Loucy (cell line): ENCODE results near the gene KRTDAP.
A peak's percentile ranks its signal among the peaks of the same experiment; 100 is the strongest.
"Not testable (repeated sequence)": the region's sequence is repeated elsewhere in the genome, so short reads cannot be mapped to it uniquely, and the experiment has no call there.

ENCODE experiments used
- H2AFZ ChIP-seq: fragments of 200-600 bp; sonication (generic); 2 replicates; pipeline ENCODE4 v1.6.0; 2016; ENCODE audit warnings: antibody characterized with exemption, mild to moderate bottlenecking, low read length, moderate library complexity
- H3F3A ChIP-seq: fragments of 200-600 bp; 2 replicates; pipeline ENCODE4 v1.6.0; 2016; ENCODE audit warnings: antibody characterized with exemption, low read depth, mild to moderate bottlenecking
- H3K27me3 ChIP-seq: fragments of 200-600 bp; sonication (generic); 2 replicates; pipeline ENCODE4 v1.6.1; 2014; ENCODE audit warnings: low read length, mild to moderate bottlenecking; ENCODE audit not compliant: insufficient read depth, poor library complexity, severe bottlenecking
- H3K36me3 ChIP-seq: fragments of 200-600 bp; sonication (generic); 2 replicates; pipeline ENCODE4 v1.6.1; 2016; ENCODE audit warnings: low read length; ENCODE audit not compliant: insufficient read depth
- H3K4me1 ChIP-seq: fragments of 200-600 bp; sonication (generic); 2 replicates; pipeline ENCODE4 v1.5.1; 2014; ENCODE audit warnings: low read length, mild to moderate bottlenecking; ENCODE audit not compliant: insufficient read depth, poor library complexity, severe bottlenecking
- H3K4me2 ChIP-seq: fragments of 200-600 bp; sonication (generic); 2 replicates; pipeline ENCODE4 v1.6.0; 2014; ENCODE audit warnings: antibody characterized with exemption, low read length, low read depth, mild to moderate bottlenecking; ENCODE audit not compliant: poor library complexity, severe bottlenecking
- H3K4me3 ChIP-seq: fragments of 200-600 bp; sonication (generic); 2 replicates; pipeline ENCODE4 v1.5.1; 2014; ENCODE audit warnings: low read length, mild to moderate bottlenecking, mixed read lengths; ENCODE audit not compliant: poor library complexity, severe bottlenecking
- H3K79me2 ChIP-seq: fragments of 200-600 bp; sonication (generic); 2 replicates; pipeline ENCODE4 v1.6.1; 2014; ENCODE audit warnings: low read length; ENCODE audit not compliant: insufficient read depth
- H3K9ac ChIP-seq: fragments of 200-600 bp; sonication (generic); 2 replicates; pipeline ENCODE4 v1.6.0; 2014; ENCODE audit warnings: mild to moderate bottlenecking, low read depth, low read length, moderate library complexity; ENCODE audit not compliant: poor library complexity, severe bottlenecking
- H3K9me2 ChIP-seq: fragments of 200-600 bp; sonication (generic); replicated peaks from 2 replicates; pipeline ENCODE4 v1.6.1; 2016; ENCODE audit warnings: low read depth, low read length, mixed read lengths
- H3K9me3 ChIP-seq: fragments of 200-600 bp; sonication (generic); 2 replicates; pipeline ENCODE4 v1.6.1; 2014; ENCODE audit warnings: mild to moderate bottlenecking, antibody characterized with exemption, low read length, low read depth; ENCODE audit not compliant: insufficient read depth
- H4K20me1 ChIP-seq: fragments of 200-600 bp; sonication (generic); 2 replicates; pipeline ENCODE4 v1.6.0; 2014; ENCODE audit warnings: antibody characterized with exemption, low read length, mild to moderate bottlenecking; ENCODE audit not compliant: insufficient read depth, poor library complexity, severe bottlenecking
- EZH2phosphoT487 ChIP-seq: fragments of 200-600 bp; IDR thresholded peaks from 2 replicates; pipeline ENCODE4 v1.6.1; 2018; ENCODE audit warnings: antibody characterized with exemption, mild to moderate bottlenecking, moderate library complexity, borderline replicate concordance
- TF ChIP-seq, protein P1 (sequence below): fragments of 200-600 bp; sonication (generic); conservative IDR thresholded peaks from 2 replicates; pipeline ENCODE4 v1.5.1; 2014; ENCODE audit warnings: mild to moderate bottlenecking, antibody characterized with exemption, low read length

Gene KRTDAP

DNA sequence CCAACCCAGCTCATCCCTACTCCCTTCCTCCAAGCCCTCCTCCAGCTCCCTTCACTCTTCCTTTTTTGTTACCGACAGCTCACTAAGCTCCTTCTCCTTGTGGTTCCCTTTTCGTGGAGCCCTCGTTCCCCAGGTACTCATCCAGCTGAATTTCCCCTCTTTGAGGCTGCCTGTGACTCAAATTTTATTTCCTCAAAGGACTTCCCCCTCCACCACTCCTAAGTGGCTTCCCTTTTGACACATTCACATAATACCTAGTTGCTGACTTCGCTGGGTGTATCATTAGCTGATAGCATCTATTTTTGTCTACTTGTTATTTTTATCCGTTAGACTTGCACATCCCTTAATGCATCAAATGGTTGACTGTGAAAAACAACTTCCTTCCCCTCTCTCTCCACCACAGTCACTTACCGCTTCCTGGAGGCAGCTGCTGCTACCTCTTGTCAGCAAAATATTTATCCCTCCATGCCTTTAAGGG, 27.7 kb downstream of the KRTDAP start:
- no peak overlapping the region for H2AFZ ChIP-seq
- peak overlapping the region; percentile 88 for H3K4me2 ChIP-seq
- peak overlapping the region; percentile 77 for H3K9ac ChIP-seq
- peaks cover 76% of the 10 kb centered on the region for H3K4me1 ChIP-seq
- no peaks in the 10 kb centered on the region for H3K9me2 ChIP-seq
- H3K27me3 ChIP-seq, result no peaks in the 10 kb centered on the region
- H3K9me3 ChIP-seq, result no peaks in the 10 kb centered on the region
- no peak for TF ChIP-seq EZH2phosphoT487
- TF ChIP-seq, protein P1, sequence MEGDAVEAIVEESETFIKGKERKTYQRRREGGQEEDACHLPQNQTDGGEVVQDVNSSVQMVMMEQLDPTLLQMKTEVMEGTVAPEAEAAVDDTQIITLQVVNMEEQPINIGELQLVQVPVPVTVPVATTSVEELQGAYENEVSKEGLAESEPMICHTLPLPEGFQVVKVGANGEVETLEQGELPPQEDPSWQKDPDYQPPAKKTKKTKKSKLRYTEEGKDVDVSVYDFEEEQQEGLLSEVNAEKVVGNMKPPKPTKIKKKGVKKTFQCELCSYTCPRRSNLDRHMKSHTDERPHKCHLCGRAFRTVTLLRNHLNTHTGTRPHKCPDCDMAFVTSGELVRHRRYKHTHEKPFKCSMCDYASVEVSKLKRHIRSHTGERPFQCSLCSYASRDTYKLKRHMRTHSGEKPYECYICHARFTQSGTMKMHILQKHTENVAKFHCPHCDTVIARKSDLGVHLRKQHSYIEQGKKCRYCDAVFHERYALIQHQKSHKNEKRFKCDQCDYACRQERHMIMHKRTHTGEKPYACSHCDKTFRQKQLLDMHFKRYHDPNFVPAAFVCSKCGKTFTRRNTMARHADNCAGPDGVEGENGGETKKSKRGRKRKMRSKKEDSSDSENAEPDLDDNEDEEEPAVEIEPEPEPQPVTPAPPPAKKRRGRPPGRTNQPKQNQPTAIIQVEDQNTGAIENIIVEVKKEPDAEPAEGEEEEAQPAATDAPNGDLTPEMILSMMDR, result no peak
- no peaks in the 10 kb centered on the region for H3K79me2 ChIP-seq
- no peaks in the 10 kb centered on the region for H3K36me3 ChIP-seq
- no peaks in the 10 kb centered on the region for H4K20me1 ChIP-seq
- H3K4me3 ChIP-seq, result peak overlapping the region; percentile 68
- peaks cover 15% of the 10 kb centered on the region for H3F3A ChIP-seq

DNA sequence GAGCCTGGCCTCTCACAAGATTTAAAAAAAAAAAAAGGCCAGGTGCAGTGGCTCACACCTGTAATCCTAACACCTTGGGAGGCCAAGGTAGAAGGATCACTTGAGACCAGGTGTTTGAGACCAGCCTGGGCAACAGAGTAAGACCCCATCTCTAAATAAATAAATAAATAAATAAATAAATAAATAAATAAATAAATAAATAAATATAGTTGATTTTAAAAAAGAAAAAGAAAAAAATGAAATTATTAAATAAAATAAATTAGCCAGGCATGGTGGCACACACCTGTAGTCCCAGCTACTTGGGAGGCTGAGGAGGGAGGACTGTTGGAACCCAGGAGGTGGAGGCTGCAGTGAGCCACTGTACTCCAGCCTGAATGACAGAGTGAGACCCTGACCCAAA, 28.5 kb downstream of the KRTDAP start:
- Histone ChIP-seq H3K4me2 (peak overlapping the region; percentile 88), H3K9ac (peak overlapping the region; percentile 77), H3F3A (peaks cover 15% of the 10 kb centered on the region), H3K4me1 (peaks cover 81% of the 10 kb centered on the region), H3K4me3 (peak overlapping the region; percentile 68)
- not testable (repeated sequence) for H3K9me3 ChIP-seq, H4K20me1 ChIP-seq, H3K27me3 ChIP-seq, H3K79me2 ChIP-seq, H3K9me2 ChIP-seq, H3K36me3 ChIP-seq, H2AFZ ChIP-seq

DNA sequence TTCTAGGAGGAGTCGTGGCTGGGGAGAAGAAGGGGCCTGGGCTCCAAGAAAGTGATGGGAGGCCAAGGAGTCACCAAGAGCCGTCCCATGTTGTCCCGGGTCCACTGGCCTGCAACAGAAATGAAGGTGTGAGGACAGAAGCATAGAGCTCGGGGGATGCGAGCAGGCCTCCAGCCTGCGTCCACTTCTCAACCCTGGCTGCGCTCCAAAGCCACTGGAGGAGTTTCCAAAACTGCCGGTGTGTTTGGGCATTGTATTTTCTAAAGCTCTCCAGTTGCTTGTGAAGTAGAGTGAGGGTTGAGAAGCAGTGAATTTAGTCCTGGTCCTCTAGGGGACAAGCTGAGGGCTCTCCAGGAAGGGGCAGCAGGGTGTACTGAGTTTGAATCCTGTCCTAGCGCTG, 29.2 kb downstream of the KRTDAP start:
- no peak overlapping the region for H3K4me3 ChIP-seq
- H3K79me2 ChIP-seq, result no peaks in the 10 kb centered on the region
- TF ChIP-seq EZH2phosphoT487, result no peak
- TF ChIP-seq, protein P1, result no peak
- no peaks in the 10 kb centered on the region for H3K9me2 ChIP-seq
- H3K9me3 ChIP-seq, result no peaks in the 10 kb centered on the region
- no peaks in the 10 kb centered on the region for H3K27me3 ChIP-seq
- H3K4me2 ChIP-seq, result no peak overlapping the region
- no peaks in the 10 kb centered on the region for H4K20me1 ChIP-seq
- no peaks in the 10 kb centered on the region for H3K36me3 ChIP-seq
- H3F3A ChIP-seq, result peaks cover 15% of the 10 kb centered on the region
- no peak overlapping the region for H3K9ac ChIP-seq
- no peak overlapping the region; the same call in 1 of the 2 replicates for H2AFZ ChIP-seq
- peaks cover 79% of the 10 kb centered on the region for H3K4me1 ChIP-seq

DNA sequence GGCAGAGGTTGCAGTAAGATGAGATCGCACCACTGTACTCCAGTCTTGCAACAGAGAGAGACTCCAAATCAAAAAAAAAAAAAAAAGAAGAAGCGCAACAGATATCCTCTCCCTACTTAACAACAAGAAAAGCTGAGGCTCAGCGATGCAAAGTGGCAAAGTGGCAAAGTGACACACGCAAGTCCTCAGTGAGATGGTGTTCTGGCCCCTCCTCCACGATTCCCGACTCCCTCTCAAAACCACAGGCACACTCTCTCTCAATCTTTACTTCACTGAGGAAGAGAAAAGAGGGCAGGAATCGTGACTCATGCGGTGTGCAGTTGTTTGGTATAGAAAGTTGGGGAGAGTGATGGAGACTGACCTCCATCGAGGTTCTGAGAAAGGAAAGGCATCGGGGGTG, 29.7 kb downstream of the KRTDAP start:
- Histone ChIP-seq H4K20me1 (no peaks in the 10 kb centered on the region), H3K9ac (no peak overlapping the region), H3K27me3 (no peaks in the 10 kb centered on the region), H3K9me2 (no peaks in the 10 kb centered on the region), H3K9me3 (no peaks in the 10 kb centered on the region), H3K4me3 (no peak overlapping the region), H3K36me3 (no peaks in the 10 kb centered on the region), H3K4me1 (peaks cover 82% of the 10 kb centered on the region), H3K79me2 (no peaks in the 10 kb centered on the region), H3K4me2 (no peak overlapping the region), H2AFZ (no peak overlapping the region; the same call in 1 of the 2 replicates), H3F3A (peaks cover 15% of the 10 kb centered on the region)
- TF ChIP-seq, protein P1, result no peak
- TF ChIP-seq EZH2phosphoT487, result no peak
